A673 (cell line): ENCODE measurements around the gene EMX1. TPM values are rescaled to one million over a fixed set of nuclear protein-coding genes. Genes with fewer than 3 reads are reported as not detected.
A peak's percentile ranks its signal among the peaks of the same experiment; 100 is the strongest.

Experiments
- BruUV-seq: library from RNA; stranded (reverse); fragments of 400-500 nt; replicated peaks from 2 replicates; lab custom pipeline; 2021; lab: Mats Ljungman, UMichigan
- CTCF ChIA-PET: fragments of 300-600 bp; sonication (Branson Sonifier 250); formaldehyde crosslinking; loops from one replicate; lab custom pipeline; 2022; ENCODE audit warnings: antibody characterized with exemption; lab: Charles Lee
- POLR2A ChIA-PET: fragments of 300-600 bp; sonication (Branson Sonifier 250); formaldehyde crosslinking; loops from one replicate; lab custom pipeline; 2022; ENCODE audit warnings: antibody characterized with exemption; ENCODE audit not compliant: low non-redundant PET; lab: Charles Lee
- DNase-seq: peaks from one replicate; pipeline ENCODE4 v3.0.0-alpha.2; 2015; ENCODE audit warnings: low spot score
- H3K27ac ChIP-seq: fragments of 200-600 bp; sonication (generic); 2 replicates; pipeline ENCODE4 v1.5.1; 2016; ENCODE audit warnings: mixed run types, low read depth, mild to moderate bottlenecking, mixed read lengths, antibody characterized with exemption, low read length; ENCODE audit not compliant: poor library complexity, severe bottlenecking
- H3K27me3 ChIP-seq: fragments of 200-600 bp; sonication (generic); replicated peaks from 2 replicates; pipeline ENCODE4 v1.6.1; 2017; ENCODE audit warnings: mixed run types, low read depth, mild to moderate bottlenecking, mixed read lengths, antibody characterized with exemption, low read length; ENCODE audit not compliant: insufficient read depth, poor library complexity
- H3K36me3 ChIP-seq: fragments of 200-600 bp; sonication (generic); 2 replicates; pipeline ENCODE4 v1.6.1; 2016; ENCODE audit warnings: mixed run types, mild to moderate bottlenecking, mixed read lengths, antibody characterized with exemption, low read length; ENCODE audit not compliant: insufficient read depth, poor library complexity, severe bottlenecking
- H3K4me1 ChIP-seq: fragments of 200-600 bp; sonication (generic); 2 replicates; pipeline ENCODE4 v1.6.1; 2017; ENCODE audit warnings: mixed run types, mild to moderate bottlenecking, mixed read lengths, antibody characterized with exemption, low read length; ENCODE audit not compliant: insufficient read depth, poor library complexity, severe bottlenecking
- H3K4me3 ChIP-seq: fragments of 200-600 bp; sonication (generic); 2 replicates; pipeline ENCODE4 v1.5.1; 2016; ENCODE audit warnings: low read depth, mixed run types, mild to moderate bottlenecking, mixed read lengths, low read length; ENCODE audit not compliant: poor library complexity, severe bottlenecking
- H3K9me3 ChIP-seq: fragments of 200-600 bp; sonication (generic); 2 replicates; pipeline ENCODE4 v1.6.1; 2016; ENCODE audit warnings: mixed run types, low read depth, mild to moderate bottlenecking, mixed read lengths, antibody characterized with exemption, low read length; ENCODE audit not compliant: poor library complexity, severe bottlenecking
- EZH2 ChIP-seq: fragments of 200-600 bp; sonication (generic); IDR thresholded peaks from 2 replicates; pipeline ENCODE4 v1.6.1; 2017; ENCODE audit warnings: borderline replicate concordance, low read depth, mild to moderate bottlenecking, mixed read lengths, antibody characterized with exemption, low read length; ENCODE audit not compliant: poor library complexity, severe bottlenecking
- intact Hi-C: fragments of 100-400 bp; cut with micrococcal nuclease; formaldehyde crosslinking; loops from one replicate; pipeline ENCODE4 v1.10.0; 2022; ENCODE audit not compliant: unreplicated experiment
- total RNA-seq: library from RNA; stranded (reverse); gene quantifications from 2 replicates; pipeline ENCODE4 v1.2.3, GENCODE V29; 2021
- TF ChIP-seq, protein P1 (sequence below): fragments of 300-800, 200-600 bp; sonication (generic); conservative IDR thresholded peaks from 2 replicates; pipeline ENCODE4 v1.5.1; 2017; ENCODE audit warnings: low read depth, mild to moderate bottlenecking, antibody characterized with exemption, low read length, moderate library complexity, mixed read lengths

The EMX1 gene
- total RNA-seq, 1 experiment from 2014 or later: not detected

GRCh38 chr2:72883356-72883962, 33.9 kb upstream of the EMX1 start:
- intact Hi-C loops: no loop called here
- Histone ChIP-seq H3K4me3 (no peak overlapping the region), H3K27ac (no peak overlapping the region), H3K36me3 (no peaks in the 10 kb centered on the region), H3K4me1 (no peaks in the 10 kb centered on the region), H3K27me3 (peaks cover 16% of the 10 kb centered on the region), H3K9me3 (no peaks in the 10 kb centered on the region)
- BruUV-seq: no TSS peak
- ChIA-PET POLR2A (no interaction called here), CTCF (no interaction called here)
- DNase-seq: peak; percentile 65
- TF ChIP-seq, protein P1, sequence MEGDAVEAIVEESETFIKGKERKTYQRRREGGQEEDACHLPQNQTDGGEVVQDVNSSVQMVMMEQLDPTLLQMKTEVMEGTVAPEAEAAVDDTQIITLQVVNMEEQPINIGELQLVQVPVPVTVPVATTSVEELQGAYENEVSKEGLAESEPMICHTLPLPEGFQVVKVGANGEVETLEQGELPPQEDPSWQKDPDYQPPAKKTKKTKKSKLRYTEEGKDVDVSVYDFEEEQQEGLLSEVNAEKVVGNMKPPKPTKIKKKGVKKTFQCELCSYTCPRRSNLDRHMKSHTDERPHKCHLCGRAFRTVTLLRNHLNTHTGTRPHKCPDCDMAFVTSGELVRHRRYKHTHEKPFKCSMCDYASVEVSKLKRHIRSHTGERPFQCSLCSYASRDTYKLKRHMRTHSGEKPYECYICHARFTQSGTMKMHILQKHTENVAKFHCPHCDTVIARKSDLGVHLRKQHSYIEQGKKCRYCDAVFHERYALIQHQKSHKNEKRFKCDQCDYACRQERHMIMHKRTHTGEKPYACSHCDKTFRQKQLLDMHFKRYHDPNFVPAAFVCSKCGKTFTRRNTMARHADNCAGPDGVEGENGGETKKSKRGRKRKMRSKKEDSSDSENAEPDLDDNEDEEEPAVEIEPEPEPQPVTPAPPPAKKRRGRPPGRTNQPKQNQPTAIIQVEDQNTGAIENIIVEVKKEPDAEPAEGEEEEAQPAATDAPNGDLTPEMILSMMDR: no peak
- no peak for TF ChIP-seq EZH2

DNA sequence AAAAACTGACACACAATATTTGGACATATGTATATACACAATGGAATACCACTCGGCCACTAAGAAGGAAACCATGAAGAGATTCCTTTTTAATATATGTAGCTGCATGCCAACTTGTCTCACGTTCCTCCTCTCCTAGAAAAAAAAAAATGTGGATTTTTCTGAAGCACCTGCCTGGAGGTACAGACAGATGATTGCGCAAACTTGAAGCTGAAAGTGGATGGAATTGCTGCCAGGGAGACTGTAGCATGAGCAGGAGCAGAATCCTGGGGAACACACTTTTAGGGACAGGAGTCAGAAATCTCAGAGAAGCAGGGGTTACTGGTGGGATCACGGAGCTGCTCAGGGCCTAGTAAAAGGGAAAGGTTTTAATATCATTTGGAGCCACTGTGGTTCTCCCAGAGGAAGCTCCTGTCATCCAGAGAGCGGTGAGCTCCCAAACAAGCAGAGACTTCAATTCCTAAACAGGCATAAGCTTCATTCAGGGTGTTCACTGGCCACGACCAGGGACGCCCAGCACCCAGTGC, 30.8 kb upstream of the EMX1 start:
- Histone ChIP-seq H3K27me3 (peaks cover 11% of the 10 kb centered on the region), H3K4me3 (peak overlapping the region; percentile 76), H3K36me3 (no peaks in the 10 kb centered on the region), H3K9me3 (no peaks in the 10 kb centered on the region), H3K27ac (no peak overlapping the region), H3K4me1 (peaks cover 4% of the 10 kb centered on the region)
- intact Hi-C loops: no loop called here
- DNase-seq: no peak
- CTCF ChIA-PET: interaction anchor here (0.6 to 1.6 kb wide), 3 partner anchors 24 to 113 kb away, joined by 3 to 5 read pairs (median 5); partner anchors contain the start of gene EMX1
- TF ChIP-seq, protein P1: no peak
- no peak for TF ChIP-seq EZH2
- no TSS peak for BruUV-seq
- POLR2A ChIA-PET: no interaction called here

- Histone ChIP-seq H3K9me3 (no peaks in the 10 kb centered on the region), H3K36me3 (no peaks in the 10 kb centered on the region), H3K4me3 (peak within 1 kb of the TSS; percentile 76), H3K4me1 (peaks cover 4% of the 10 kb centered on the region), H3K27me3 (peaks cover 11% of the 10 kb centered on the region), H3K27ac (peak within 1 kb of the TSS; percentile 71)
- intact Hi-C loops: no loop called here
- ChIA-PET POLR2A (no interaction called here), CTCF (interaction anchor here (0.6 to 1.6 kb wide), 4 partner anchors 24 to 290 kb away, joined by 3 to 5 read pairs (median 4); partner anchors contain the start of gene EMX1)
- DNase-seq: peak; percentile 69
- no peak for TF ChIP-seq EZH2
- TF ChIP-seq, protein P1: no peak
- no TSS peak for BruUV-seq
Observed at GRCh38 chr2:72887032-72887739, 30.1 kb upstream of the EMX1 start, which contains the start of gene SPR. TSS of gene SPR (plus strand) at chr2:72887408. CDS start at chr2:72887433, 25 bp downstream.
